AG04450 (cell line): Measurements from ENCODE around the gene CTDNEP1. TPM values are rescaled to one million over a fixed set of nuclear protein-coding genes. Genes with fewer than 3 reads are reported as not detected.

Experiments
- CTCF ChIA-PET: fragments of 300-600, 350-600 bp; formaldehyde crosslinking; extraction: SDS; loops from one replicate; lab custom pipeline; 2022; ENCODE audit warnings: antibody characterized with exemption, inconsistent platforms; lab: Charles Lee
- POLR2A ChIA-PET: fragments of 350-600 bp; formaldehyde crosslinking; extraction: SDS; loops from one replicate; lab custom pipeline; 2021; ENCODE audit warnings: antibody characterized with exemption, inconsistent platforms; lab: Yijun Ruan, JAX
- DNase-seq: peaks from one replicate; pipeline ENCODE4 v3.0.0-alpha.2; 2011; ENCODE audit warnings: low read depth, low spot score
- H3K27ac ChIP-seq: one replicate; pipeline ENCODE4 v1.5.1; 2012; ENCODE audit warnings: low read depth, low read length, control low read depth
- H3K27me3 ChIP-seq: one replicate; pipeline ENCODE4 v1.6.0; 2012; ENCODE audit warnings: low read length; ENCODE audit not compliant: control insufficient read depth, insufficient read depth
- H3K4me3 ChIP-seq: 2 replicates; pipeline ENCODE4 v1.5.1; 2011; ENCODE audit warnings: mild to moderate bottlenecking, low read depth, low read length, control low read depth
- H3K9me3 ChIP-seq: 2 replicates; pipeline ENCODE4 v1.5.1; 2012; ENCODE audit warnings: low read length; ENCODE audit not compliant: control insufficient read depth, insufficient read depth
- CTCF ChIP-seq: IDR thresholded peaks from 2 replicates; pipeline ENCODE4 v1.5.1; 2011; ENCODE audit warnings: low read depth, low read length, control low read depth, inconsistent platforms
- polyA plus RNA-seq: library from polyadenylated mRNA; depleted of rRNA; stranded (reverse); fragments of >200 nt; gene quantifications from 2 replicates; pipeline ENCODE4 v1.2.3, GENCODE V29; 2011

The CTDNEP1 gene
- polyA plus RNA-seq, 1 experiment: 115 TPM

- ChIA-PET CTCF (no interaction called here), POLR2A (interaction anchor here (0.6 kb wide), 1 partner anchor 238 kb away, joined by 3 read pairs; no protein-coding TSS in a partner anchor)
- DNase-seq: no peak
- Histone ChIP-seq H3K9me3 (peaks cover 4% of the 10 kb centered on the region; the same call in 1 of the 2 replicates), H3K27me3 (peaks cover 72% of the 10 kb centered on the region), H3K4me3 (no peak overlapping the region), H3K27ac (no peak overlapping the region)
- no peak for TF ChIP-seq CTCF
These were observed 38.6 kb upstream of the CTDNEP1 start for GRCh38 chr17:7290166-7290565.

- Histone ChIP-seq H3K4me3 (no peak overlapping the region), H3K27me3 (peaks cover 77% of the 10 kb centered on the region), H3K9me3 (no peaks in the 10 kb centered on the region; the same call in 1 of the 2 replicates), H3K27ac (no peak overlapping the region)
- DNase-seq: no peak
- POLR2A ChIA-PET: interaction anchor here (0.6 kb wide), 1 partner anchor 237 kb away, joined by 3 read pairs; no protein-coding TSS in a partner anchor
- CTCF ChIA-PET: interaction anchor here (0.6 kb wide), 1 partner anchor 244 kb away, joined by 6 read pairs; no protein-coding TSS in a partner anchor
- TF ChIP-seq CTCF: no peak
These were observed 37.9 kb upstream of the CTDNEP1 start for GRCh38 chr17:7289256-7290032.

GRCh38 chr17:7285679-7286078 lies 34.1 kb upstream of the CTDNEP1 start:
- Histone ChIP-seq H3K9me3 (no peaks in the 10 kb centered on the region; the same call in 1 of the 2 replicates), H3K4me3 (no peak overlapping the region), H3K27me3 (peaks cover 71% of the 10 kb centered on the region), H3K27ac (no peak overlapping the region)
- ChIA-PET POLR2A (no interaction called here), CTCF (interaction anchor here (1.4 to 3.4 kb wide), 2 partner anchors 11 to 275 kb away, joined by 5 to 17 read pairs; no protein-coding TSS in a partner anchor)
- no peak for DNase-seq
- TF ChIP-seq CTCF: no peak

GRCh38 chr17:7284911-7285310 lies 33.4 kb upstream of the CTDNEP1 start:
- DNase-seq: no peak
- no peak overlapping the region for H3K4me3 ChIP-seq
- H3K27me3 ChIP-seq: peaks cover 64% of the 10 kb centered on the region
- no peak overlapping the region for H3K27ac ChIP-seq
- ChIA-PET CTCF (interaction anchor here (1.4 to 3.4 kb wide), 2 partner anchors 11 to 275 kb away, joined by 5 to 17 read pairs; no protein-coding TSS in a partner anchor), POLR2A (no interaction called here)
- no peak for TF ChIP-seq CTCF
- no peaks in the 10 kb centered on the region; the same call in 1 of the 2 replicates for H3K9me3 ChIP-seq
